Right ventricle myocardium superior (tissue), 1 donor: Measurements from ENCODE around the gene COPS7B. TPM values are rescaled to one million over a fixed set of nuclear protein-coding genes. Genes with fewer than 3 reads are reported as not detected.
"Not testable (repeated sequence)": the region's sequence is repeated elsewhere in the genome, so short reads cannot be mapped to it uniquely, and the experiment has no call there.

ENCODE experiments used
- ATAC-seq: fragments of 200-7000 bp; cut with Tn5 transposase; one replicate; pipeline ENCODE4 v1.9.1; 2020; ENCODE audit warnings: mild to moderate bottlenecking; ENCODE audit not compliant: poor library complexity
- DNase-seq: peaks from one replicate; pipeline ENCODE4 v3.0.0-alpha.2; 2020
- intact Hi-C: fragments of 100-400 bp; cut with DNase I; formaldehyde crosslinking; loops from one replicate; pipeline ENCODE4 v1.11.2; 2022
- long read RNA-seq: library from polyadenylated mRNA; unstranded; transcript quantifications from one replicate; pipeline ENCODE4 v2.0.0, GENCODE V29; 2021
- total RNA-seq: library from RNA; stranded (reverse); fragmentation: NEBNext Ultra II Directional; extraction: Animal tissue kit (Norgen Biotek cat#: 25700); gene quantifications from one replicate; pipeline ENCODE4 v1.2.1, GENCODE V29; 2021
- donor health status: DM: no; HTN: yes; CAD: no; lungs with severe emphysema.

COPS7B gene
- 20.0 TPM for total RNA-seq
- long read RNA-seq, transcript COPS7B-207 (7 exons, 1,103 nt): minor isoform, 6 of 24 reads
- long read RNA-seq, transcript COPS7B-201 (7 exons, 2,544 nt): major isoform, 15 of 24 reads
- long read RNA-seq, partial matches to known transcripts: 0 of 24 reads
- long read RNA-seq, other reads (novel, unspliced or antisense): 2 of 24 reads

GRCh38 chr2:231786177-231786916 lies at the start of gene COPS7B:
COPS7B (plus strand) TSS chr2:231786445; CDS start chr2:231788571, 2,126 bp downstream.
- intact Hi-C loops: no loop called here
- peak; percentile 85 for DNase-seq
- peak; percentile 61 for ATAC-seq

- DNase-seq (no peak), ATAC-seq (no peak)
- intact Hi-C loops: no loop called here
Observed at GRCh38 chr2:231737761-231738160, 48.5 kb upstream of the COPS7B start.

- ATAC-seq (no peak), DNase-seq (no peak)
- intact Hi-C loops: no loop called here
Observed at GRCh38 chr2:231743376-231744116, 42.7 kb upstream of the COPS7B start.

DNA sequence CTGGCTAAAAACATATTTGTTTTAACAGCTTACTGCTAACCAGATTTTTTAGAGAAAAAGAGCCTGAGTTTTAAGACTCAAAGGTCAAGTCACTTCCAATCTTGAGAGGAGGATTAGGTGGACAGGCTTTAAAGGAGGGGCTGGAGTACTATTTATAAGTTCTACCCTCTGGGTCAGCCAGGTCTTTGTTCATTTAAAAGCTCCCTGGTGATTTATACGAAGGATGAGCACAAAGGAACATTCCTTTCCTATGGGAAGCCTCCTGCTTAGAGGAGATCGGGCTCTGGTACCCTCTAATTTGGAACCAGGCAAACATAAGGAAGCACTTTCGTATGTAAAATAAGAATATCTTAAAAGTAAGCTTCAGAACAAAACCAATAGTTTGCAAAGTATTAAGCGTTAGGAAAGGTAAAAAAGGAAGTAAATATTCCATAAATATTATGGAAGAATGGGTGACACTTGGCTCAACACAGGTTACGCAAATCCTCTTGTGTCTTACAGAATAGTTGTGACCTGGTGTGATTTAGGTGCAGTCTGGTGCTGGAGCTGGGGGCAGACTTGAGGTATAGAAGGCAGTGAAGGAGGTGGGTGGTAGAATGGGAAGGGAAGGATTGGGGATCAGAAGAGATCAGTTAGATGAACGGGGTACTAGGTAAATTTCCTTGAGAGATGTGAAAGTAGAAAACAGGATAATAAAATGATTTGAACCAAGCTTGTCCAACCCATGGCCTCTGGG lies 40.8 kb upstream of the COPS7B start:
- no peak for ATAC-seq
- no peak for DNase-seq
- intact Hi-C loops: no loop called here

DNA sequence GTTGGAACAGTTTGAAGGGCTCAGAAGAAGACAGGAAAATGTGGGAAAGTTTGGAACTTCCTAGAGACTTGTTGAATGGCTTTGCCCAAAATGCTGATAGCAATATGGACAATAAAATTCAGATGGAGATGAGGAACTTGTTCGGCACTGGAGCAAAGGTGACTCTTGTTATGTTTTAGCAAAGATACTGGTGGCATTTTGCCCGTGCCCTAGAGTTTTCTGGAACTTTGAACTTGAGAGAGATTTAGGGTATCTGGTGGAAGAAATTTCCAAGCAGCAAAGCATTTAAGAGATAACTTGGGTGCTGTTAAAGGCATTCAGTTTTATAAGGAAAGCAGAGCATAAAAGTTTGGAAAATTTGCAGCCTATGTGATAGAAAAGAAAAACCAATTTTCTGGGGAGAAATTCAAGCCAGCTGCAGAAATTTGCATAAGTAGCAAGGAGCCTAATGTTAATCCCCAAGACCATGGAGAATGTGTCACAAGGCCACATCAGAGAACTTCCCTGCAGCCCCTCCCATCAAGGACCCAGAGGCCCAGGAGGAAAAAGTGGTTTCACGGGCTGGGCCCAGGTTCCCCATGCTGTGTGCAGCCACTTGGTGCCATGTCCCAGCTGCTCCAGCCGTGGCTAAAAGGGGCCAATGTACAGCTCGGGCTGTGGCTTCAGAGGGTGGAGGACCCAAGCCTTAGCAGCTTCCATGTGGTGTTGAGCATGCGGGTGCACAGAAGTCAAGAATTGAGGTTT lies 37.9 kb upstream of the COPS7B start:
- intact Hi-C loops, DNase-seq, ATAC-seq: not testable (repeated sequence)

- DNase-seq, ATAC-seq, intact Hi-C loops: not testable (repeated sequence)
Observed at GRCh38 chr2:231749016-231749415, 37.2 kb upstream of the COPS7B start.

DNA sequence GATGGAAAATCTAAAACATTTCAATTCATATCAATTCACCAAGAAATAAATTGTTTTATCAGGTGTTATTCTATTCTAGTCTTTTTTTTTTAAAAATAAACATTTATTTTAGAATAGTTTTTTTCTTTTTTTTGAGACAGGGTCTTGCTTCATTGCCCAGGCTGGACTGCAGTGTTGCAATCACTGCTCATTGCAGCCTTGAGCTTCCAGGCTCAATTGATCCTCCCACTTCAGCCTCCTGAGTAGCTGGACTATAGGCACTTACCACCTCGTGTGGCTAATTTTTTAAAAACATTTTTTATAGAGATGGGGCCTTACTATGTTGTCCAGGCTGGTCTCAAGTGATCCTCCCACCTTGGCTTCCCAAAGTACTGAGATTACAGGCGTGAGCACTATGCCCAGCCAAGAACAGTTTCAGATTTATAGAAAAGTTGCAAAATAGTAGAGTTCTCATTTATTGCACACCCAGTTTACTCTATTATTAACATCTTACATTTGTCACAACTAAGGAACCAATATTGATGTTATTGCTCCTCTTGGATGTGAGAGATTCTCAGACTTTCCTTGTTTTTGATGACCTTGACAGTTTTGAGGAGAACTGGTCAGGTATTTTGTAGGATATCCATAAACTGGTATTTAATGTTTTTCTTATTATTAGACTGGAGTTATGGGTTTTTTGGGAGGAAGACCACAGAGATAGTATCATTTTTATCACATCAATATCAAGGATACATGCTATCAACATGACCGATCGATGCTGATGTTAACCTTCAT lies 35.0 kb upstream of the COPS7B start:
- DNase-seq (no peak), ATAC-seq (no peak)
- intact Hi-C loops: no loop called here

DNA sequence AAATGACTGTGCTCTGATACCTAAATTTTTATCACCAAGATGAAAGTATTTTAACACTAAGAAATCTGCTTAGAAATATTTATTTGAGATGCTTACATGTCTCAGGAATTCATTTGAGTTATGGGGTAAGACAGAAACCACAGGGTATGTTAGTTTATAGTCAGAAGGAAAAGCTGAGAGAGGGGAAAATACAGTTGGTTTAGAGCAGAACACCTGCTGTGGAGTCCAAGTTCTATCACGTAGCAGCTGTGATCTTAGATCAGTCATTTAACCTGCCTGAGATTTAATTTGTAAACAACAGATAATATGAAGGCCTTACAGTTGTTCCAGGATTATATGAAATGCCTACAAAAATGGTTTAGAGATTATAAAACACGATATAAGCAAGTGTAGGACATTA lies 34.2 kb upstream of the COPS7B start:
- DNase-seq: no peak
- no peak for ATAC-seq
- intact Hi-C loops: no loop called here

GRCh38 chr2:231761735-231762134 lies 24.5 kb upstream of the COPS7B start:
- ATAC-seq (no peak), DNase-seq (no peak)
- intact Hi-C loops: no loop called here

- intact Hi-C loops: no loop called here
- ATAC-seq (no peak), DNase-seq (no peak)
Observed at GRCh38 chr2:231764124-231764523, 22.1 kb upstream of the COPS7B start.

GRCh38 chr2:231764760-231765159 lies 21.5 kb upstream of the COPS7B start:
- intact Hi-C loops: no loop called here
- no peak for ATAC-seq

DNA sequence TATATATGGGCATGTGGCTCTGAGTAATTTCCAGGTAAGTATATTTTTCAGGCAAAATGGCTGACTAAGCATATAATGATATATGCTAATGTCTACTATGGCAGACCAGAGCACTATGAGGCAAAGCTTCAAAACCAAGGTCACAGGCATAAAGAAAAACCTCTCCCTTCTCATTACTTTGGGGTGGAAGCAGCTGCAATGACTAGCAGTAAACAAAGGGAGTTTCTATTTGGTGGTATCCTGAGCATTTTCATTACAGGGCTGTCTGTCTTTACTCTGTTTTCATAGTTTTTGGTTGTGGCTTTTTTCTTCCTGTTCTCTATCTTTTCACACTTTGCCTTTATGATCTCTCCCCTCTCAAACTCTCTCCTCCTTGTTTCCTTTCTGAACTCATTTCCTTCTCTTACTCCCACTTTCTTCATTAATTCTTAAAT lies 20.7 kb upstream of the COPS7B start:
- intact Hi-C loops: no loop called here
- ATAC-seq (no peak), DNase-seq (no peak)

More at GRCh38 chr2:231764760-231765159, 21.5 kb upstream of the COPS7B start:
- DNase-seq: no peak

DNA sequence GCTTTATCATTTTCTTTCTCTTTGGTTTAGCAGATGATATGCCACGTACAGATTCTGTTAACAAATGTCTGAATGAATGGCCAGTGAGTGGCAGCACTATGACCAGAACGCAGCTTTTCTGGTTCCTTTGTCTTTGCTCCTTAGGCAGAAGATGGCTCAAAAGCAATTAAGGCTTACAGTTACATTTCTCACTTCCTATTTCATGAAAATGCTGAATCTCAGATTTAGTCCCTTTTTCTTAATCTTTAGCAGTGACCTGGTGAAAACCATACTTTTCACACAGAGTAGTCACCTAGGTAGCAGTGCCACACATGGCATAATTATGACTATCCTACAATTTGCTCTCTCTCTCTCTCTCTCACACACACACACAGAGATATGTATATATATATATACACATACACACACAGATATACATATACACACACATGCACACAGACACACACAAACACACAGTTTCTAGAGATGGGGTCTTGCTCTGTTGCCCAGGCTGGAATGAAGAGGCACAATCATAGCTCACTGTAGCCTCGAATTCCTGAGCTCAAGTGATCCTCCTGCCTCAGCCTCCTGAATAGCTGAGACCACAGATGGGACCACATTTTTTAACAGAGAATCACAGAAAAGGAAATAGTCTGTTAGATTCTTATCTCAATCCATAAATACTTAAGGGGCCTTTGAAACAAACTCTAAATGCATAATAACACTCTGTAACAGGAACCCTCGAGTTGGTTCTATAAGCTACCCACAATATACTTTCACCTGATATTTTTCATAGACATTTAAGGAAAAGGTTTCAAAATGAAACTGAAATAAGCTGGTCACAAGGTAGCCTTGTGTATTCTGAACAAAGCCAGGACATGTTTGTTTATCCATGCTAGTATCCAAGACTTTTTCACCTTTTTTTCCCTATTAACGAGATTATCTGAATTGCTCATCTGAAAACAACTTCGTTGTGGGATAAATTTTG lies 16.8 kb upstream of the COPS7B start:
- intact Hi-C loops: no loop called here
- DNase-seq: no peak
- ATAC-seq: no peak

DNA sequence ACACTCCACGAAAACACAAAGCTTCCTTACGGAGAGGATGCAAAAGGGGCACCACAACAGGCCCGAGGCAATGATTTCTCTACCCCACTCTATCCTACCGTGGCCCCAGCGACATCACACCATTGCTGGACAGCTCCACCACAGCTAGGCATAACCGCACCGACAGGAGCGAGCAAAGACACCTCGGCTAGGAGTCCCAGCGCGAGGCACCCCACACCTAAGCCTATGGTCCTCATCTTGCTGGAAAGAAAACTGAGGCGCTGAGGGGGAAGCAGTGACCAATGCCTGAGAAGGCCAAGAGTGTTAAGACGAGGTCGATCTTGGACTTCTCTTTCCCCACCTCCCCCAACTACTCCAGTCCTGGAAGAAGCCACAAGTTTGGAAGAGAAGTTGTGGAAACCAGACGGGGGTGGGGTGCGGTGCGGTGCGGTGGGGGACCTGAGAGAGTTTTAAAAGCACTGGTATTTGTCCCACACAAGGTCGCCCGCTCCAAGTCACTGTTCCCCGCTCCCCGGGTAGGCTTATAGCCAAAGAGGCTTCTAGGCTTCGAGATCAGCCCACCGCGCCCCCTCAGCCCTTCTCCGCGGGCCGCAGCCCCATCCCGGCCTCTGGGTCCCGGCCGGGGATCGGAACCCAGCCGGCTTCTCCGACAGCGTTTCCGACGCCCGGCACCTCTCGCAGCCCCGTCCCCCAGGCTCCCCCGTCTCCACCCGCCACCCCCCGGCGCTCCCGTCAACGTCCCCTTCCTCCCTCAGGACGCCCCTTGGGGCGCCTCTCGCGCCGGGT lies 5.9 kb upstream of the COPS7B start:
- no peak for ATAC-seq
- intact Hi-C loops: no loop called here
- DNase-seq: no peak

GRCh38 chr2:231780909-231781797 lies 5.1 kb upstream of the COPS7B start, which contains the start of gene PDE6D:
PDE6D (minus strand) TSS chr2:231781282; CDS start chr2:231781114, 168 bp downstream.
- ATAC-seq: peak; percentile 95
- DNase-seq: peak; percentile 99
- intact Hi-C loops: no loop called here
